ENCODE measurements around the gene HRH4.

DNA sequence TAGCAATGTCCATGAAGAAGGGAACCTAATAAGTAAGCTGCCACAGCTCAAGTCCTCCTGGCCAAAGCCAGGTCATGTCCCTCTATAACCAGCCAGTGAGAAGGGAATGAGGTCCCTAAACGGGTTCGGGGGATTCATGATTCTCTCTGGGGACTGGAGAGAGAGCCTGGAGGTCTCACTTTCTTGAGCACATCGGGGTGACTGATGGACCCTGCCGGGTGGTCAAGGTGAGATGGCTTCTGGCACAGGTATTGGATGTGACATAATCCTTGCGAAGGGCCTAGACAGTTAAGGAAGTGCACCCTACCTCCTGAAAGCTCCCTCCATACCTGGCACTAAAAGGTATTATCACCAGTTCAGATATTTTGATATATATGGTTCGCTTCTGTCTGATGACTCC, 45.7 kb downstream of the HRH4 start:
- TF ChIP-seq, protein P1, sequence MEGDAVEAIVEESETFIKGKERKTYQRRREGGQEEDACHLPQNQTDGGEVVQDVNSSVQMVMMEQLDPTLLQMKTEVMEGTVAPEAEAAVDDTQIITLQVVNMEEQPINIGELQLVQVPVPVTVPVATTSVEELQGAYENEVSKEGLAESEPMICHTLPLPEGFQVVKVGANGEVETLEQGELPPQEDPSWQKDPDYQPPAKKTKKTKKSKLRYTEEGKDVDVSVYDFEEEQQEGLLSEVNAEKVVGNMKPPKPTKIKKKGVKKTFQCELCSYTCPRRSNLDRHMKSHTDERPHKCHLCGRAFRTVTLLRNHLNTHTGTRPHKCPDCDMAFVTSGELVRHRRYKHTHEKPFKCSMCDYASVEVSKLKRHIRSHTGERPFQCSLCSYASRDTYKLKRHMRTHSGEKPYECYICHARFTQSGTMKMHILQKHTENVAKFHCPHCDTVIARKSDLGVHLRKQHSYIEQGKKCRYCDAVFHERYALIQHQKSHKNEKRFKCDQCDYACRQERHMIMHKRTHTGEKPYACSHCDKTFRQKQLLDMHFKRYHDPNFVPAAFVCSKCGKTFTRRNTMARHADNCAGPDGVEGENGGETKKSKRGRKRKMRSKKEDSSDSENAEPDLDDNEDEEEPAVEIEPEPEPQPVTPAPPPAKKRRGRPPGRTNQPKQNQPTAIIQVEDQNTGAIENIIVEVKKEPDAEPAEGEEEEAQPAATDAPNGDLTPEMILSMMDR (IDR thresholded peaks at IDR 0.05): no peak
- TF ChIP-seq EZH2 (IDR thresholded peaks at IDR 0.05; ENCODE audit: borderline replicate concordance, insufficient read depth, low read depth, low read length, poor library complexity, severe bottlenecking): no peak
